Type B pancreatic cell (in vitro differentiated cells): Measurements from ENCODE around the gene TCF23. TPM values are rescaled to one million over a fixed set of nuclear protein-coding genes. Genes with fewer than 3 reads are reported as not detected.

ENCODE experiments used
- DNase-seq: peaks from one replicate; pipeline ENCODE4 v3.0.0; 2021; ENCODE audit warnings: mixed read lengths; ENCODE audit not compliant: unreplicated experiment; ENCODE audit errors: extremely low spot score
- H3K27ac Mint-ChIP-seq: 2 replicates; pipeline ENCODE4 v1.8.0; 2021; ENCODE audit warnings: mild to moderate bottlenecking, mixed read lengths
- H3K27me3 Mint-ChIP-seq: 2 replicates; pipeline ENCODE4 v1.8.0; 2021; ENCODE audit warnings: mixed read lengths
- H3K36me3 Mint-ChIP-seq: 2 replicates; pipeline ENCODE4 v1.8.0; 2021; ENCODE audit warnings: mixed read lengths
- H3K4me1 Mint-ChIP-seq: one replicate; pipeline ENCODE4 v1.8.0; 2021; ENCODE audit warnings: mixed read lengths; ENCODE audit not compliant: unreplicated experiment
- H3K4me3 Mint-ChIP-seq: 2 replicates; pipeline ENCODE4 v1.8.0; 2021; ENCODE audit warnings: mild to moderate bottlenecking, mixed read lengths
- H3K9me3 Mint-ChIP-seq: 2 replicates; pipeline ENCODE4 v1.8.0; 2021; ENCODE audit warnings: mixed read lengths
- total RNA-seq: library from RNA; stranded (reverse); gene quantifications from 2 replicates; pipeline ENCODE4 v1.2.1, GENCODE V29; 2021; ENCODE audit warnings: low replicate concordance
- TF ChIP-seq, protein P1 (sequence below): fragments of 200-600 bp; sonication (generic); conservative IDR thresholded peaks from 2 replicates; pipeline ENCODE4 v1.5.0; 2021; ENCODE audit warnings: antibody characterized with exemption, mild to moderate bottlenecking

Gene TCF23
- total RNA-seq, 1 donor from 2014 or later: not detected

DNA sequence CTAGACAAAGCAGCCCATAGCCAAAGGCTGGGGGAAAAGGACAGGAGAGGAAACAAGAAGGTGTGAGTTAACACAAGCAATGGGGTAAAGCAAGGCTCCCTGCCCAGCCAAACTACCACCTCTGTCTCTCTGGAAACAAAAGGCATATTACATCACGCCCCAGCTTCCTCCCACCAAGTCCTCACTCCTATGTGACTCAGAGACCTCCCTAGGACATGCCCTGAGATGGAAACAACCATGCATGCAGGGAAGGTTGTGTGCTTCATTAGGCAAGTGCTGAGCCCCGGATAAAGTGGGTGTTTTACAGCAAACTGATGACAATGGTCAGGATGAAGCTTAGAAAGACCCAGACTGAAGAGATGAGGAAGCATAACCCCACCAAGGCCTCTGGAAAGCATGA, 54.0 kb downstream of the TCF23 start:
- H3K27me3 Mint-ChIP-seq: no peaks in the 10 kb centered on the region
- H3K9me3 Mint-ChIP-seq: no peaks in the 10 kb centered on the region
- no peak overlapping the region for H3K27ac Mint-ChIP-seq
- no peak overlapping the region for H3K4me3 Mint-ChIP-seq
- peaks cover 29% of the 10 kb centered on the region for H3K36me3 Mint-ChIP-seq
- TF ChIP-seq, protein P1, sequence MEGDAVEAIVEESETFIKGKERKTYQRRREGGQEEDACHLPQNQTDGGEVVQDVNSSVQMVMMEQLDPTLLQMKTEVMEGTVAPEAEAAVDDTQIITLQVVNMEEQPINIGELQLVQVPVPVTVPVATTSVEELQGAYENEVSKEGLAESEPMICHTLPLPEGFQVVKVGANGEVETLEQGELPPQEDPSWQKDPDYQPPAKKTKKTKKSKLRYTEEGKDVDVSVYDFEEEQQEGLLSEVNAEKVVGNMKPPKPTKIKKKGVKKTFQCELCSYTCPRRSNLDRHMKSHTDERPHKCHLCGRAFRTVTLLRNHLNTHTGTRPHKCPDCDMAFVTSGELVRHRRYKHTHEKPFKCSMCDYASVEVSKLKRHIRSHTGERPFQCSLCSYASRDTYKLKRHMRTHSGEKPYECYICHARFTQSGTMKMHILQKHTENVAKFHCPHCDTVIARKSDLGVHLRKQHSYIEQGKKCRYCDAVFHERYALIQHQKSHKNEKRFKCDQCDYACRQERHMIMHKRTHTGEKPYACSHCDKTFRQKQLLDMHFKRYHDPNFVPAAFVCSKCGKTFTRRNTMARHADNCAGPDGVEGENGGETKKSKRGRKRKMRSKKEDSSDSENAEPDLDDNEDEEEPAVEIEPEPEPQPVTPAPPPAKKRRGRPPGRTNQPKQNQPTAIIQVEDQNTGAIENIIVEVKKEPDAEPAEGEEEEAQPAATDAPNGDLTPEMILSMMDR: no peak
- DNase-seq: no peak
- H3K4me1 Mint-ChIP-seq: peaks cover 4% of the 10 kb centered on the region

GRCh38 chr2:27203741-27204140, 54.9 kb downstream of the TCF23 start:
- H3K4me3 Mint-ChIP-seq: no peak overlapping the region
- DNase-seq: no peak
- H3K9me3 Mint-ChIP-seq: no peaks in the 10 kb centered on the region
- peaks cover 27% of the 10 kb centered on the region for H3K36me3 Mint-ChIP-seq
- H3K4me1 Mint-ChIP-seq: peaks cover 4% of the 10 kb centered on the region
- no peaks in the 10 kb centered on the region for H3K27me3 Mint-ChIP-seq
- TF ChIP-seq, protein P1: no peak
- H3K27ac Mint-ChIP-seq: no peak overlapping the region

DNA sequence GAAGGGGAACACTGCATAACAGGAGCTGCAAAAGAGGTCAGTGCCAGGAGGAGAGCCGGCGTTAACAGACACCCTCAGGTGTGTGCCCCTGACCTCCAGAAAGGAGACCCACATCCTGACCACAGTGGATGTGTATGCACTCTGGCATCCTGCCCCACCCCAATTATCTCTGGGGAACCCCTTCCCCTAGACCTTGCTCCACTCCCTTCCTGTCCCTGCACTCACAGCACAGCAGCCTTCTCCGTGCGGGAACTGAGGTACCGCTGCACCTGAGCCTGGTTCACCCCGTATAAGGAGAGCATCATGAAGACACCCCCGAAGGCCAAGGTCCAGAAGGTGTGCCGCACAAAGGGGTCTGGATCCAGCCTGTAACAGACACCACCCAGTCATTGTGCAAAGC, 55.8 kb downstream of the TCF23 start:
- Mint-ChIP-seq H3K36me3 (peaks cover 28% of the 10 kb centered on the region), H3K27me3 (no peaks in the 10 kb centered on the region), H3K4me1 (peaks cover 9% of the 10 kb centered on the region), H3K4me3 (no peak overlapping the region), H3K27ac (no peak overlapping the region), H3K9me3 (no peaks in the 10 kb centered on the region)
- TF ChIP-seq, protein P1: no peak
- DNase-seq: no peak

GRCh38 chr2:27205206-27205605, 56.4 kb downstream of the TCF23 start:
- Mint-ChIP-seq H3K4me3 (no peak overlapping the region), H3K27ac (no peak overlapping the region), H3K4me1 (peaks cover 16% of the 10 kb centered on the region), H3K36me3 (peaks cover 33% of the 10 kb centered on the region), H3K9me3 (no peaks in the 10 kb centered on the region), H3K27me3 (no peaks in the 10 kb centered on the region)
- no peak for DNase-seq
- TF ChIP-seq, protein P1: no peak

GRCh38 chr2:27206346-27206745, 57.5 kb downstream of the TCF23 start:
- Mint-ChIP-seq H3K9me3 (no peaks in the 10 kb centered on the region), H3K4me1 (peaks cover 18% of the 10 kb centered on the region), H3K36me3 (peaks cover 33% of the 10 kb centered on the region), H3K4me3 (no peak overlapping the region), H3K27ac (no peak overlapping the region), H3K27me3 (no peaks in the 10 kb centered on the region)
- TF ChIP-seq, protein P1: no peak
- no peak for DNase-seq

Other genes with a start within 250 kb of the TCF23 start
- 13.5 and 14.4 TPM in 2 replicates for gene MAPRE3, start 178.4 kb upstream of the TCF23 start, total RNA-seq
- gene TMEM214, start 116.0 kb upstream of the TCF23 start, total RNA-seq: 83.9 and 96.1 TPM in 2 replicates
- gene AGBL5, start 97.3 kb upstream of the TCF23 start, total RNA-seq: 24.3 and 57.3 TPM in 2 replicates
- gene OST4, start 77.3 kb upstream of the TCF23 start, total RNA-seq: 298 and 401 TPM in 2 replicates
- gene EMILIN1, start 70.4 kb upstream of the TCF23 start, total RNA-seq: 2.7 and 60.7 TPM in 2 replicates
- gene KHK, start 62.2 kb upstream of the TCF23 start, total RNA-seq: 14.7 and 28.4 TPM in 2 replicates
- 1.8 and 2.4 TPM in 2 replicates for gene CGREF1, start 29.9 kb upstream of the TCF23 start, total RNA-seq
- gene ABHD1, start 25.2 kb upstream of the TCF23 start, total RNA-seq: 0.12 and 0.51 TPM in 2 replicates
- gene PREB, start 14.4 kb upstream of the TCF23 start, total RNA-seq: 52.3 and 53.6 TPM in 2 replicates
- gene PRR30, start 9.6 kb upstream of the TCF23 start, total RNA-seq: not detected in 2 replicates
- gene ATRAID, start 63.0 kb downstream of the TCF23 start, total RNA-seq: 97.4 and 103 TPM in 2 replicates
- gene SLC5A6, start 63.3 kb downstream of the TCF23 start, total RNA-seq: 63.6 and 76.3 TPM in 2 replicates
- gene CAD, start 68.4 kb downstream of the TCF23 start, total RNA-seq: 51.6 and 85.1 TPM in 2 replicates
- 0.19 and 0.53 TPM in 2 replicates for gene SLC30A3, start 114.0 kb downstream of the TCF23 start, total RNA-seq
- gene DNAJC5G, start 126.4 kb downstream of the TCF23 start, total RNA-seq: not detected in 2 replicates
- not detected in 2 replicates for gene TRIM54, start 133.4 kb downstream of the TCF23 start, total RNA-seq
- gene UCN, start 159.4 kb downstream of the TCF23 start, total RNA-seq: 0.74 and 4.1 TPM in 2 replicates
- gene MPV17, start 174.1 kb downstream of the TCF23 start, total RNA-seq: 48.9 and 62.4 TPM in 2 replicates
- 74.2 and 76.5 TPM in 2 replicates for gene GTF3C2, start 207.8 kb downstream of the TCF23 start, total RNA-seq
- gene EIF2B4, start 221.3 kb downstream of the TCF23 start, total RNA-seq: 43.9 and 56.0 TPM in 2 replicates
- gene SNX17, start 221.6 kb downstream of the TCF23 start, total RNA-seq: 74.7 and 94.3 TPM in 2 replicates
- gene ZNF513, start 231.7 kb downstream of the TCF23 start, total RNA-seq: 25.3 and 25.9 TPM in 2 replicates